Measurements from ENCODE around the gene GRID1.

GRID1 gene

GRCh38 chr10:86225103-86225782 lies 141.4 kb downstream of the GRID1 start:
- no peak for DNase-seq

GRCh38 chr10:86224354-86225102 lies 142.1 kb downstream of the GRID1 start:
- DNase-seq: no peak

- DNase-seq: no peak
Measured at GRCh38 chr10:86223256-86223655, 143.3 kb downstream of the GRID1 start.

- DNase-seq: no peak
Measured at GRCh38 chr10:86222687-86223086, 143.9 kb downstream of the GRID1 start.

DNA sequence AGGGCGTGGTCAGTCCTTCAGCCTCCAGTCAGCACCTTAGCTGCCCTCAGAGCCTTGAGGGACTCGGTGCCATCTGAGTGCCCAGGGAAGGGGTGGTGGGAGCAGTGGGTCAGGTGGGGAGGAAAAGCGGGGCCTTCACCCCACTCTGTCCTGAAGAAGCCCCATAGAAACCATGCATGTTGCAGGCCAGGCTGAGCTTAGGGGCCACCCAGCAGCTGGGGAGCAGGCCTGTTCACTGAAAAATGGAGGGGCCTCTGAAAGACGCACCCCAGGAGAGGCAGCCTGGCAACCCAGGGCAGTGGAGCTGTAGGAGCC lies 144.3 kb downstream of the GRID1 start:
- no peak for DNase-seq

DNA sequence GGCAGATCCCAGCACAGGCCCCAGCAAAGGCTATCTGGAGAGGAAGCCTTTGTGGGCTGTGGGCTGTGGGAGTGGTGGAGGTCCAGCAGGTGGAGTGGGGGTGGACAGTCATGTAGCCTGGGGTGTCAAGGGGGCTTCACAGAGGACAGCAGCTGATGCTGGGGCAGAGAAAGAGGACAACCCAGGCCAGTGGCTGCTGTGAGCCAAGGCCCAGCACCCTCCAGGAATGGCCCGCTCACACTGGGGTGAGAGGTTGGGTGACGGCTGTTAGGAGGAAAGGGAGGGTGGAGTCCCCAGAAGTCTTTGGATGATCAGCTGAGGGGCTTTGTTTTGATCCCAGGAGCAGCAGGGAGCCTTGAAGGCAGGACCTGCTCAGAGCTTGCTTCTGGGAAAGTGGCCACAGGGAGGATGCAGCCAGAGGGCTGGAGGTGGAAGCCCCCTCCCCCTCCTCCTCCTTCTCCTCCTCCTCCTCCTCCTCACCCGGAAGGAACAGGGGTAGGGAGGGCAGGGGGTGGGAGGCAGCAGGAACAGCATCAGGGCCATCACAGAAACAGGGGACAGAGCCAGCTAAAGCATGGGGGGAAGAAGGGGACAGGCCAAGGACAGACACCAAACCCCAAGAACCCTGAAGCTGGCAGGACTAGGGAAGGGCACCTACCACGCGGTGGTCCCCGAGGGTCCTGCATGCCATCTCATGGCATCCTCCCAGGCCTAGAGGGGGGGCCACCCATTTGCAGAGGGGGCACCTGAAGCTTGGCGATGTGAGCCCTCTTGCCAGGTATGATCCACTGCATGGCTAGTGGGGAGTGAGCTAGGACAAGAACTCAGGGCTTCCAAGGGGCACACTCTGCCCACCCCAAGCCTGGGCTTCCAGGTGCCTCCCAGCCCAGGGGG lies 144.9 kb downstream of the GRID1 start:
- DNase-seq: no peak

- no peak for DNase-seq
Measured at GRCh38 chr10:86220626-86221025, 146.0 kb downstream of the GRID1 start.

DNA sequence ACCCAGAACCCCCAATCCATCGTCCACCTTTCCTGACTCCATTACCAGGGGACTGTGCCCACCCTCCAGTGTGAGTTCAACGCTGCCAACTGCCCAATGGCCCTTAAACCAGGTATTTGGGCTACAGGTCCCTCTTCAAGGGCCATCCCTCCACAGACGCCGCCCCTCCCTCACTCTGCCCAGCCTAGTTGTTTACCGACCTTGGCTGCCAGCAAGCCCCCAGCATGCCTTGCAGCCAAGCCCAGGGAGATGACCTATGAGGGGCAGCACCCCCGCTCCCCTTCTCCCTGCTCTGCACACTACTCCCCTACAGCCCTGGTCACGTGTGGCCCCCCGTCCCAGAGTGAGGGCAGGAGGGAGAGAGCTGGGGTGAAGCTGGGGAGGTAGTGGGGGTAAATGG lies 147.3 kb downstream of the GRID1 start:
- DNase-seq: no peak

DNA sequence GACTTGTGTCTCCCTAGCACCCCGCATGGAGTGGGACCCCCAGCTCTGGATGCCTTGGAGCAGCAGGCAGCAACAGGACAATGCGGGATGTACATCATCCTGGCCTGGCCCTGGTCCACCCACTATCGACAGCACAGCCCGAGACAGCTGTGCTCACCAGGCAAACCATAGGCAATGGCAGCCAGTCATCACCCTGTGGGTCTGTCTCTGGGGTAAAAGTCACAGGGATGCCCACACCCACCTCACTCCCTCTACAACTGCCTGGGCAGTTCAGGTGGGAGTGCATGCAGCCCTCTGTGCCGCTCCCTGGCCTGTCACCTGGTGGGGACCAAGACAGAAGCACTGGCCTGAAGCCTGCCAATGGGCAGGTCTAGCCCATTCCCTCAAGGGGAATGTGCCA lies 147.8 kb downstream of the GRID1 start:
- DNase-seq: no peak

DNA sequence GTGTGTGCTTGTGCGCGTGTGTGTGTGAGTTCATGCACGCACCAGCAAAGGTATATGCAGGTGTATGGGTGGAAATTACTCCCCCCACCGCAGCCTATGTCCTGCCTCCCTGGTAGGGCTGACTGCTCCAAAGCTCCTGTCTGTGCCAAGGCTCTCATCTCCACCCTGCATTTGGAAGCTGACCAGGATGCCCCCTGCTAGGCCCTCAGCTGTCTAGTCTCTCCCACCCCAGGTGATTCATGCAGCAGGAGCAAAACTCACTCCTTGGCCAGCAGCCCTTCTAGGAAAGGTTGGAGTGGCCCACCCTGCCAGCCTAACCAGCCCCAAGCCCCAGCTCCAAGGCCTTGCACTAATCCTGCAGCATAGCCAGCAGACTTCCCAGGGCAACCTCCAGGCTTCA lies 148.4 kb downstream of the GRID1 start:
- DNase-seq: no peak

GRCh38 chr10:86217371-86218080 lies 149.1 kb downstream of the GRID1 start:
- no peak for DNase-seq

DNA sequence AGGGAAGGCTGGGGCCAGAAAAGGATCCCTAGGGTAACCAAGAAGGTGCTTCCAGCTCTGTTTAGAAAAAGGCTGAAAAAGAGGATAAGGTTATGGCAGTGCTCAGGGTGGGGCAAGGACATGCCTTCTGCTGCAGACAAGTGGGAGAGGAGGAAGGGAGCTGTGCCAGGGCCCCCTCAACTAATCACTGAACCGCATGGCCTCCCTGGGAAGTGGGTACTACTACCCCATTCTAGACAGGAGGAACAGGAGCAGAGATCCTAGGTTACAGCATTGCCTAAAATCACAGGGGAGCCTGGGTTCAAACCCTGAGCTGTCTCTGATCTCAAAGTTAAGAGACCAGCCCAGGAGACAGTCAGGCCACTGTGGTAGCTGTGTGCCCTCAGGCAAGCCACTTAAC lies 149.7 kb downstream of the GRID1 start:
- no peak for DNase-seq

GRCh38 chr10:86215712-86216111 lies 150.9 kb downstream of the GRID1 start:
- DNase-seq: no peak

- DNase-seq: no peak
Measured at GRCh38 chr10:86215046-86215445, 151.5 kb downstream of the GRID1 start.

DNA sequence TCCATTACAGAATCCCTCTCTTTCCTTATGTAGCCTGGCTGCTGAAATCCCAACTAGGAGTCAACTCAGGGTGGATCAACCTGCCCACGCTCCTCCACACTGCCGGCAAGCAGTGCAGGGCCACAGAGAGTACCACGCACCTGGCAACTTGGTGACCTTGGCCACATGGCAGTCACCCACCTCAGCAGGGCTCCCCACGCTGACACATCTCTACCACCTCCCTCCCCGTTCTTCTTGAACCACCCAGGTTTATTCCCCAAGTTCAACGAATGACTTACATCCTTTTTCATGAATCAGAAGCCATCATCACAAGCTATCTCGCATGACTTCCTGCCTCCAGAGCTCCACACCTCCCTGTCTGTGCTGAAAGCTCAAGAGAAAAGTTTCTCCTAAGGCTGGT lies 153.4 kb downstream of the GRID1 start:
- no peak for DNase-seq

- DNase-seq: no peak
Measured at GRCh38 chr10:86212391-86212700, 154.2 kb downstream of the GRID1 start.

GRCh38 chr10:86211691-86212390 lies 154.8 kb downstream of the GRID1 start:
- no peak for DNase-seq

DNA sequence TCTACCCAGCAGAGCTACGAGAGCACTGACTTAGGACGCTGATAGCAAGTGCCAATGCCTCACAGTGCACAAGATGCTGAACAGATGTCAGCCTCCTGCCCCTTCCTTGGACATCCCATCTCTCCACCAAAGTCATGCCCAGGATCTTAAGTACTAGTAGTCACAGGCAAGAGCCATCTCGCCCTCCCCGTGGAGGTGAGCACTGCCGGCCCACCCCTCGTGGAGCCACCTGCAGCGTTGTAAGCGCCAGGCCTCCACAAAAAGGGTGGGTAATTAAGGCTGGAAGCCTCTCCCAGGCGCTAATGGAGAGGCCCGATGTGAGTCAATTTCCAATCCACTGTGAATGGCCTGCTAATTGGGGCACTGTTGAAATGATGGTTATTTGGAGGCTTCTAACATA lies 156.2 kb downstream of the GRID1 start:
- DNase-seq: no peak

DNA sequence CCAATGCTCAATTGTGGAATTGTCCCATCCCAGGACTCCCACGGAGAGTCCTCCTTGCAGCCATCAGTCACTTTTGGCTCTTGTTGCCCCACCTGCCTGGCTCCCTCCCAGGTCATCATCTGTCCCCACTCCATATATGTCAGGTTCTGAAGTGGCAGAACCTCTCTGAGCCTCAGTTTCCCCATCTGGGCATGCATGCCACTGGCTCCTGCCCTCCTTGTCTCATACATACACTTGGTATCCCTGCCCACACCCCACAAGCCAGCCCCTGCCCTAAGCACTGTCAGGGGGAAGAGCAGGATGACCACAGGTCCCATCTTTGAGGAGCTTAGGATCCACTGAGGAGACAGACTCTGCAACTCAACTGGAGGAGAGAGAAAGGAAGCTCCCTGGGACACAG lies 156.9 kb downstream of the GRID1 start:
- DNase-seq: no peak

DNA sequence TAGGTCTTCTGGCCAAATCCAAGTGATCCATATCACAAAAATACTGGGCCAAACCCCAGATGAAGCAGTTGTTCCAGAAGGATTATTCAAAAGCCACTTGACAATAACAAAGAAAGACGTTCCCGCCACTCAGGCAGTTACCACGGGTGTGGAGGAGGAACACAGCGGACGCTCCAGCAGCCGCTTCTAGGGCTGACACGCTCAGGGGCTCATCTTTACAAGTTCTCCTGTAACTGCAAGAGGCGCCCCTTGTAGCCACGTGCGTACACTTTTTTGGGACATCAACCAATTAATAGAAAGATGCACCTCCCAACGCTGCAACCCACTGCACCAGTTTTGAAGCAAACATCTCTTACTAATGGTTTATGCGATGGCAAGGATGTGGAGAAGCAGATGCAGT lies 159.4 kb downstream of the GRID1 start:
- no peak for DNase-seq

- DNase-seq: no peak
Measured at GRCh38 chr10:86206240-86206579, 160.4 kb downstream of the GRID1 start.

DNA sequence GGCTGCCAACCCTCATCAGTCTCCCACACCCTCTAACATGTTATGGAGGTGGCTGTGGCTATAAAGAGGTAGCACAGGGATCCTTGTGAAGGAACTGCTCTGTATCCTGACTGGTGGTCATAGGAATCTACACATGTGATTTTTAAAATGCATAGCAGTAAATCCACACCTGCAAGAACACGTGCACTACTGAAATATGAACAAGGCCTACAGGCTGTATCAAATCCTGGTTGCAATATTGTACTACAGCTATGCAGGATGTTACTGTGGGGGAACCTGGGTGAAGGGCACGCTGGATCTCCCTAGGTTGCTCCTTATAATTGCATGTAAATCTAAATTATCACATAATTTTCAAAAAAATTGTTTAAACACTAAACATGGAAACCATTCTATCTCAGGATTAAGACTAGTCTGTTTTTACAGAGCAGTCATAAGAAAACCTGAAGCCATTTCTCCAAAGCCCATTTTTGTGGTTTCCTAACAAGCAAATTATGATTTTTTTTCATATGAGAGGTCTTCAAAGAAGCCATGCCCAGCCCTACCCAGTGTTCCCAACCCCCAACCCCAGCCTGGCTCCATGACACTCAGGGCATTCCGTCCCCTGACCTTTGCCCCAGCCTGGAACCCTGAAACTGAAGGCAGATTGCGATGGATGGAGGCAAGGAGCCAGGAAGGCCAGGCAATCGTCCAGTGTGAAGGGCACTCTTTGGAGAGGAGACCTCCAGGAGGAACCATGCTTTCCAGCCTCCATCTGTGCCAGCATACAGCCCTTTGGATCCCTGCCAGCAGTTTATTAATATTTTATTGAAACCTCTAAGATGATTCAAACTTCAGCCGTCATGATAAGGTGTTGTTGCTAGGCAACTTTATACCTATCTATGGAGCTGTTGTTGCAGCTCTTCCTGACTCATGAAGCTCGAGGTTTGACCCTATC lies 161.0 kb downstream of the GRID1 start:
- no peak for DNase-seq

Data from T-helper 2 cell (primary cell).